ENCODE measurements around the gene MRPL34. TPM values are rescaled to one million over a fixed set of nuclear protein-coding genes. Genes with fewer than 3 reads are reported as not detected.

Gene MRPL34
- total RNA-seq, 3 donors from 2014 or later = 88.5 to 139 (median 98.0) TPM

GRCh38 chr19:17340302-17340870 is 34.7 kb downstream of the MRPL34 start:
- Histone ChIP-seq H3K4me3 (no peak overlapping the region), H3K27ac (no peak overlapping the region), H3K36me3 (no peaks in the 10 kb centered on the region), H3K4me1 (peaks cover 2 to 9% of the 10 kb centered on the region in 2 donors), H3K27me3 (no peaks in the 10 kb centered on the region), H3K9me3 (no peaks in the 10 kb centered on the region)
- no peak for TF ChIP-seq CTCF (IDR thresholded peaks at IDR 0.05)
- TF ChIP-seq POLR2A (IDR thresholded peaks at IDR 0.05) = no peak
- no peak for TF ChIP-seq POLR2AphosphoS5 (IDR thresholded peaks at IDR 0.05)
- intact Hi-C loops (cut with DNase I; ENCODE audit: low total_unique reads) = no loop called here
- no peak for DNase-seq (ENCODE audit: low spot score in 2 of 2)

- no peak for DNase-seq (ENCODE audit: low spot score in 2 of 2)
- Histone ChIP-seq H3K27me3 (no peaks in the 10 kb centered on the region), H3K9me3 (no peaks in the 10 kb centered on the region), H3K4me1 (peaks cover 0 to 9% of the 10 kb centered on the region in 2 donors), H3K36me3 (no peaks in the 10 kb centered on the region), H3K27ac (no peak overlapping the region), H3K4me3 (no peak overlapping the region)
- intact Hi-C loops (cut with DNase I; ENCODE audit: low total_unique reads) = no loop called here
- no peak for TF ChIP-seq POLR2AphosphoS5 (IDR thresholded peaks at IDR 0.05)
- TF ChIP-seq CTCF (IDR thresholded peaks at IDR 0.05) = no peak
- no peak for TF ChIP-seq POLR2A (IDR thresholded peaks at IDR 0.05)
These were observed 35.2 kb downstream of the MRPL34 start for GRCh38 chr19:17340871-17341357.

- TF ChIP-seq CTCF (IDR thresholded peaks at IDR 0.05) (no peak), POLR2AphosphoS5 (IDR thresholded peaks at IDR 0.05) (no peak), POLR2A (IDR thresholded peaks at IDR 0.05) (no peak)
- H3K36me3 ChIP-seq = no peaks in the 10 kb centered on the region
- no peak for DNase-seq (ENCODE audit: low spot score in 2 of 2)
- H3K4me1 ChIP-seq = peaks cover 0 to 9% of the 10 kb centered on the region in 2 donors
- H3K27ac ChIP-seq = no peak overlapping the region
- H3K4me3 ChIP-seq = no peak overlapping the region
- no peaks in the 10 kb centered on the region for H3K9me3 ChIP-seq
- intact Hi-C loops (cut with DNase I; ENCODE audit: low total_unique reads) = no loop called here
- no peaks in the 10 kb centered on the region for H3K27me3 ChIP-seq
These were observed 35.7 kb downstream of the MRPL34 start for GRCh38 chr19:17341386-17341785.

- TF ChIP-seq POLR2AphosphoS5 (IDR thresholded peaks at IDR 0.05) (no peak), CTCF (IDR thresholded peaks at IDR 0.05) (no peak), POLR2A (IDR thresholded peaks at IDR 0.05) (no peak)
- Histone ChIP-seq H3K36me3 (no peaks in the 10 kb centered on the region), H3K27me3 (no peaks in the 10 kb centered on the region), H3K27ac (no peak overlapping the region), H3K4me3 (no peak overlapping the region), H3K4me1 (peaks cover 0 to 9% of the 10 kb centered on the region in 2 donors), H3K9me3 (no peaks in the 10 kb centered on the region)
- no peak for DNase-seq (ENCODE audit: low spot score in 2 of 2)
- intact Hi-C loops (cut with DNase I; ENCODE audit: low total_unique reads) = no loop called here
These were observed 36.2 kb downstream of the MRPL34 start for GRCh38 chr19:17341845-17342244.

DNA sequence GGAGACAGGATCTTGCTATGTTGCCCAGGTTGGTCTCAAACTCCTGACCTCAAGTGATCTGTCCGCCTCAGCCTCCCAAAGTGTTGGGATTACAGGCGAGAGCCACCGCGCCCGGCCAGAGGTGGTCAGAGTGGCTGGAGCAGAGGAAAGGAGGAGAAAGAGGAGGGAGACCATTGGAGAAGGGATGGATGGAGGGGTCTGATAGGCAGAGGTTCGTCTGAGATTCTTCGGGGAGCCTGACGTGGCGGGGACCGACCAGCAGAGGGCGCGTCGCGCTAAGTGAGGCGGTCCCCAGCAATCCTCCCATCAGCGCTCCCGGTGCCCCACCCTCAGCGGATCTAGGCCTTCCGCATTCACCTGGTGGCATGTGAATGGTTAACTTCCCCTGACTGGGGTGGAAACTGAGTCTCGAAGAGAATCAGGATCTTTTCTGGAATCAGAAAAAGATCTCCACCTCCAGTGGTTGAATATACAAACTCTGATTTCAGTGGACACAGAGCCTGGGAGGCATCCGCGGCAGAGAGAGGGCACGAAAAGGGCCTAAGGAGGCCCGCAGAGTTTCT is 40.5 kb downstream of the MRPL34 start:
- no peak overlapping the region for H3K4me3 ChIP-seq
- H3K9me3 ChIP-seq = no peaks in the 10 kb centered on the region
- H3K36me3 ChIP-seq = no peaks in the 10 kb centered on the region
- peak in 1 of 2 donors; percentile 75 for DNase-seq (ENCODE audit: low spot score in 2 of 2)
- no peaks in the 10 kb centered on the region for H3K27me3 ChIP-seq
- TF ChIP-seq POLR2AphosphoS5 (IDR thresholded peaks at IDR 0.05) (no peak), CTCF (IDR thresholded peaks at IDR 0.05) (peak; percentile 93 to 95 (median 95))
- no peaks in the 10 kb centered on the region for H3K4me1 ChIP-seq
- H3K27ac ChIP-seq = peak overlapping the region; percentile 26 to 27
- intact Hi-C loops (cut with DNase I; ENCODE audit: low total_unique reads) = loop anchor here (5.0 kb wide), 1 partner anchor 501 kb away; the partner anchor contains the start of gene JAK3

Data from breast epithelium (tissue), 4 donors.